OCI-M2 (cell line): ENCODE results near the gene ELFN1.

Source experiments
- DNase-seq: peaks from one replicate; lab custom pipeline; 2025; ENCODE audit not compliant: unreplicated experiment; lab: John Stamatoyannopoulos, UW

ELFN1 gene

GRCh38 chr7:1723254-1723653 lies 53.2 kb downstream of the ELFN1 start:
- no peak for DNase-seq

- no peak for DNase-seq
Observed at GRCh38 chr7:1724118-1724910, 54.2 kb downstream of the ELFN1 start.

GRCh38 chr7:1725199-1725690 lies 55.2 kb downstream of the ELFN1 start:
- DNase-seq = no peak

- DNase-seq = no peak
Observed at GRCh38 chr7:1725766-1726630, 55.9 kb downstream of the ELFN1 start.

- DNase-seq = no peak
Observed at GRCh38 chr7:1727079-1727478, 57.0 kb downstream of the ELFN1 start.

GRCh38 chr7:1727812-1728570 lies 57.9 kb downstream of the ELFN1 start:
- DNase-seq = no peak

GRCh38 chr7:1729183-1729582 lies 59.1 kb downstream of the ELFN1 start:
- no peak for DNase-seq

GRCh38 chr7:1729773-1730172 lies 59.7 kb downstream of the ELFN1 start:
- no peak for DNase-seq

GRCh38 chr7:1732072-1732471 lies 62.0 kb downstream of the ELFN1 start:
- no peak for DNase-seq

- no peak for DNase-seq
Observed at GRCh38 chr7:1732645-1733044, 62.6 kb downstream of the ELFN1 start.

- no peak for DNase-seq
Observed at GRCh38 chr7:1733206-1733907, 63.3 kb downstream of the ELFN1 start.

GRCh38 chr7:1733908-1734730 lies 64.0 kb downstream of the ELFN1 start:
- DNase-seq = no peak

GRCh38 chr7:1735262-1735661 lies 65.2 kb downstream of the ELFN1 start:
- no peak for DNase-seq

GRCh38 chr7:1735806-1736483 lies 65.9 kb downstream of the ELFN1 start:
- no peak for DNase-seq

GRCh38 chr7:1736484-1736817 lies 66.4 kb downstream of the ELFN1 start:
- no peak for DNase-seq

GRCh38 chr7:1736830-1737229 lies 66.8 kb downstream of the ELFN1 start:
- DNase-seq = no peak

GRCh38 chr7:1737523-1737922 lies 67.4 kb downstream of the ELFN1 start:
- no peak for DNase-seq

- DNase-seq = no peak
Observed at GRCh38 chr7:1737956-1738355, 67.9 kb downstream of the ELFN1 start.

GRCh38 chr7:1738511-1738910 lies 68.4 kb downstream of the ELFN1 start:
- DNase-seq = no peak
